Left renal pelvis (tissue), 4 donors: ENCODE data around the gene TNK2. TPM values are rescaled to one million over a fixed set of nuclear protein-coding genes. Genes with fewer than 3 reads are reported as not detected.

Experiments used
- DNase-seq, 4 donors: peaks; one replicate each; pipeline ENCODE4 v3.0.0-alpha.2; 2013; ENCODE audit warnings: low read depth in 4 of 4, low spot score in 3 of 4
- polyA plus RNA-seq, 4 donors: library from polyadenylated mRNA; unstranded; fragments of 120-200 nt; gene quantifications; one replicate each; pipeline ENCODE4 v1.2.1, GENCODE V29; 2013; ENCODE audit not compliant: insufficient read length in 4 of 4

Gene TNK2
- polyA plus RNA-seq, 4 donors: 21.6 to 42.0 (median 31.6) TPM

GRCh38 chr3:195854628-195855294, 53.6 kb downstream of the TNK2 start:
- DNase-seq: no peak

GRCh38 chr3:195853996-195854395, 54.4 kb downstream of the TNK2 start:
- DNase-seq: no peak

- DNase-seq: no peak
Measured at GRCh38 chr3:195853036-195853435, 55.3 kb downstream of the TNK2 start.

- DNase-seq: peak; percentile 72 to 89 (median 82)
Measured at GRCh38 chr3:195850857-195851543, 57.4 kb downstream of the TNK2 start.

GRCh38 chr3:195849322-195850074, 58.9 kb downstream of the TNK2 start:
- DNase-seq: no peak

GRCh38 chr3:195847055-195847950, 61.0 kb downstream of the TNK2 start:
- no peak for DNase-seq

GRCh38 chr3:195845483-195845882, 62.9 kb downstream of the TNK2 start:
- DNase-seq: no peak

GRCh38 chr3:195844671-195845218, 63.6 kb downstream of the TNK2 start:
- no peak for DNase-seq

GRCh38 chr3:195839260-195840010, 68.9 kb downstream of the TNK2 start:
- no peak for DNase-seq

- no peak for DNase-seq
Measured at GRCh38 chr3:195838714-195839113, 69.6 kb downstream of the TNK2 start.

GRCh38 chr3:195836476-195837135, 71.7 kb downstream of the TNK2 start:
- no peak for DNase-seq

- DNase-seq: no peak
Measured at GRCh38 chr3:195835791-195836190, 72.6 kb downstream of the TNK2 start.

- no peak for DNase-seq
Measured at GRCh38 chr3:195834675-195835583, 73.4 kb downstream of the TNK2 start.

GRCh38 chr3:195829897-195830254, 78.5 kb downstream of the TNK2 start:
- DNase-seq: no peak

- DNase-seq: no peak
Measured at GRCh38 chr3:195828762-195829161, 79.6 kb downstream of the TNK2 start.

- DNase-seq: no peak
Measured at GRCh38 chr3:195825857-195826804, 82.2 kb downstream of the TNK2 start.

GRCh38 chr3:195825191-195825588, 83.2 kb downstream of the TNK2 start:
- no peak for DNase-seq
